ENCODE data around the gene PLCL2.

PLCL2 gene

GRCh38 chr3:17130956-17131355 lies 246.2 kb downstream of the PLCL2 start:
- no peaks in the 10 kb centered on the region for H3K36me3 ChIP-seq (ENCODE audit: insufficient read depth, insufficient read length, low read length)
- no peak overlapping the region for H3K9ac ChIP-seq (ENCODE audit: insufficient read length, low read depth)
- H3K9me3 ChIP-seq (ENCODE audit: insufficient read depth, low read length): peaks cover 14% of the 10 kb centered on the region; the same call in 1 of the 2 replicates
- DNase-seq (ENCODE audit: low read depth, low spot score): no peak
- no peaks in the 10 kb centered on the region for H3K27me3 ChIP-seq (ENCODE audit: insufficient read depth, insufficient read length)
- no peak overlapping the region for H3K4me3 ChIP-seq (ENCODE audit: insufficient read length, low read depth)
- H3K4me1 ChIP-seq (ENCODE audit: insufficient read depth, insufficient read length): no peaks in the 10 kb centered on the region
- no peak for TF ChIP-seq ZNF274 (IDR thresholded peaks at IDR 0.05; ENCODE audit: low read depth, low read length)
- no peak for TF ChIP-seq SUZ12 (IDR thresholded peaks at IDR 0.05; ENCODE audit: extremely low read depth, insufficient read depth, insufficient read length)
- TF ChIP-seq YY1 (IDR thresholded peaks at IDR 0.05; ENCODE audit: insufficient read depth, insufficient read length): no peak

- TF ChIP-seq SUZ12 (IDR thresholded peaks at IDR 0.05; ENCODE audit: extremely low read depth, insufficient read depth, insufficient read length) (no peak), ZNF274 (IDR thresholded peaks at IDR 0.05; ENCODE audit: low read depth, low read length) (no peak), YY1 (IDR thresholded peaks at IDR 0.05; ENCODE audit: insufficient read depth, insufficient read length) (no peak)
- peaks cover 19% of the 10 kb centered on the region; the same call in 1 of the 2 replicates for H3K9me3 ChIP-seq (ENCODE audit: insufficient read depth, low read length)
- no peaks in the 10 kb centered on the region for H3K27me3 ChIP-seq (ENCODE audit: insufficient read depth, insufficient read length)
- no peak overlapping the region for H3K4me3 ChIP-seq (ENCODE audit: insufficient read length, low read depth)
- H3K9ac ChIP-seq (ENCODE audit: insufficient read length, low read depth): no peak overlapping the region
- H3K36me3 ChIP-seq (ENCODE audit: insufficient read depth, insufficient read length, low read length): no peaks in the 10 kb centered on the region
- no peaks in the 10 kb centered on the region for H3K4me1 ChIP-seq (ENCODE audit: insufficient read depth, insufficient read length)
- no peak for DNase-seq (ENCODE audit: low read depth, low spot score)
These were observed 247.7 kb downstream of the PLCL2 start for GRCh38 chr3:17132286-17133115.

- no peaks in the 10 kb centered on the region for H3K4me1 ChIP-seq (ENCODE audit: insufficient read depth, insufficient read length)
- no peaks in the 10 kb centered on the region for H3K27me3 ChIP-seq (ENCODE audit: insufficient read depth, insufficient read length)
- TF ChIP-seq YY1 (IDR thresholded peaks at IDR 0.05; ENCODE audit: insufficient read depth, insufficient read length) (no peak), ZNF274 (IDR thresholded peaks at IDR 0.05; ENCODE audit: low read depth, low read length) (no peak), SUZ12 (IDR thresholded peaks at IDR 0.05; ENCODE audit: extremely low read depth, insufficient read depth, insufficient read length) (no peak)
- no peak overlapping the region for H3K9ac ChIP-seq (ENCODE audit: insufficient read length, low read depth)
- H3K4me3 ChIP-seq (ENCODE audit: insufficient read length, low read depth): no peak overlapping the region
- peaks cover 18% of the 10 kb centered on the region; the same call in 1 of the 2 replicates for H3K9me3 ChIP-seq (ENCODE audit: insufficient read depth, low read length)
- H3K36me3 ChIP-seq (ENCODE audit: insufficient read depth, insufficient read length, low read length): no peaks in the 10 kb centered on the region
- DNase-seq (ENCODE audit: low read depth, low spot score): no peak
These were observed 249.1 kb downstream of the PLCL2 start for GRCh38 chr3:17133632-17134545.

- DNase-seq (ENCODE audit: low read depth, low spot score): no peak
- H3K4me1 ChIP-seq (ENCODE audit: insufficient read depth, insufficient read length): no peaks in the 10 kb centered on the region
- no peaks in the 10 kb centered on the region for H3K36me3 ChIP-seq (ENCODE audit: insufficient read depth, insufficient read length, low read length)
- H3K9me3 ChIP-seq (ENCODE audit: insufficient read depth, low read length): peaks cover 11% of the 10 kb centered on the region; the same call in 1 of the 2 replicates
- H3K27me3 ChIP-seq (ENCODE audit: insufficient read depth, insufficient read length): no peaks in the 10 kb centered on the region
- no peak overlapping the region for H3K4me3 ChIP-seq (ENCODE audit: insufficient read length, low read depth)
- no peak overlapping the region for H3K9ac ChIP-seq (ENCODE audit: insufficient read length, low read depth)
- TF ChIP-seq ZNF274 (IDR thresholded peaks at IDR 0.05; ENCODE audit: low read depth, low read length): no peak
- no peak for TF ChIP-seq YY1 (IDR thresholded peaks at IDR 0.05; ENCODE audit: insufficient read depth, insufficient read length)
- no peak for TF ChIP-seq SUZ12 (IDR thresholded peaks at IDR 0.05; ENCODE audit: extremely low read depth, insufficient read depth, insufficient read length)
These were observed 250.9 kb downstream of the PLCL2 start for GRCh38 chr3:17135696-17136095.

- Histone ChIP-seq H3K36me3 (ENCODE audit: insufficient read depth, insufficient read length, low read length) (no peaks in the 10 kb centered on the region), H3K9ac (ENCODE audit: insufficient read length, low read depth) (no peak overlapping the region), H3K4me1 (ENCODE audit: insufficient read depth, insufficient read length) (no peaks in the 10 kb centered on the region), H3K4me3 (ENCODE audit: insufficient read length, low read depth) (no peak overlapping the region), H3K27me3 (ENCODE audit: insufficient read depth, insufficient read length) (no peaks in the 10 kb centered on the region), H3K9me3 (ENCODE audit: insufficient read depth, low read length) (peaks cover 11% of the 10 kb centered on the region; the same call in 1 of the 2 replicates)
- TF ChIP-seq SUZ12 (IDR thresholded peaks at IDR 0.05; ENCODE audit: extremely low read depth, insufficient read depth, insufficient read length) (no peak), YY1 (IDR thresholded peaks at IDR 0.05; ENCODE audit: insufficient read depth, insufficient read length) (no peak), ZNF274 (IDR thresholded peaks at IDR 0.05; ENCODE audit: low read depth, low read length) (no peak)
- no peak for DNase-seq (ENCODE audit: low read depth, low spot score)
These were observed 251.5 kb downstream of the PLCL2 start for GRCh38 chr3:17136136-17136721.

GRCh38 chr3:17137321-17137826 lies 252.6 kb downstream of the PLCL2 start:
- Histone ChIP-seq H3K36me3 (ENCODE audit: insufficient read depth, insufficient read length, low read length) (no peaks in the 10 kb centered on the region), H3K4me3 (ENCODE audit: insufficient read length, low read depth) (no peak overlapping the region), H3K27me3 (ENCODE audit: insufficient read depth, insufficient read length) (no peaks in the 10 kb centered on the region), H3K9ac (ENCODE audit: insufficient read length, low read depth) (no peak overlapping the region), H3K9me3 (ENCODE audit: insufficient read depth, low read length) (peaks cover 11% of the 10 kb centered on the region; the same call in 1 of the 2 replicates), H3K4me1 (ENCODE audit: insufficient read depth, insufficient read length) (no peaks in the 10 kb centered on the region)
- DNase-seq (ENCODE audit: low read depth, low spot score): no peak
- TF ChIP-seq YY1 (IDR thresholded peaks at IDR 0.05; ENCODE audit: insufficient read depth, insufficient read length) (no peak), ZNF274 (IDR thresholded peaks at IDR 0.05; ENCODE audit: low read depth, low read length) (no peak), SUZ12 (IDR thresholded peaks at IDR 0.05; ENCODE audit: extremely low read depth, insufficient read depth, insufficient read length) (no peak)
